ENCODE measurements around the gene COG6. TPM values are rescaled to one million over a fixed set of nuclear protein-coding genes. Genes with fewer than 3 reads are reported as not detected.

The COG6 gene
- total and polyA plus RNA-seq, 2 of the 13 experiments (the other 11 are each of a cell fraction or from before 2014, with no cell fraction given), result 23.5 to 26.1 TPM

GRCh38 chr13:39670445-39670844 is 15.0 kb downstream of the COG6 start:
- DNase-seq (ENCODE audit: low spot score) (no peak), FAIRE-seq (no peak), ATAC-seq (no peak)
- no peak overlapping the region for H3K27ac ChIP-seq (ENCODE audit: extremely low read length, insufficient read depth, low read length)
- CTCF ChIA-PET (ENCODE audit: low intra/inter-chr PET ratio, low total read pairs), result no interaction called here
- peaks cover 0 to 6% of the 10 kb centered on the region in 2 experiments; a peak in 2 of 5 replicates for H3K36me3 ChIP-seq (replicated peaks in 1 of 2; ENCODE audit: control insufficient read depth in 1 of 2, insufficient read depth in 2 of 2, low read length in 2 of 2)
- H3K79me2 ChIP-seq (ENCODE audit: insufficient read depth, low read length), result no peaks in the 10 kb centered on the region
- H2AFZ ChIP-seq (ENCODE audit: low read length), result no peak overlapping the region
- no peaks in the 10 kb centered on the region for H3K27me3 ChIP-seq (ENCODE audit: control insufficient read depth in 1 of 2, insufficient read depth in 2 of 2, low read length in 2 of 2)
- intact Hi-C loops (cut with micrococcal nuclease; ENCODE audit: unreplicated experiment) (no loop called here), in situ Hi-C loops (cut with HindIII; ENCODE audit: extremely low pct_ligation_motif_present, low pct_unique_long_range_greater_than_20kb) (loop anchor here (10.0 kb wide), 1 partner anchor 1014 kb away; no protein-coding TSS in a partner anchor)
- H3K9me3 ChIP-seq (ENCODE audit: low read length), result no peaks in the 10 kb centered on the region
- no peak overlapping the region for H3K4me2 ChIP-seq (ENCODE audit: low read depth, low read length)
- WGBS (ENCODE audit: low lambda C conversion rate), result 93% methylated on average over 2 of the region's 2 CpGs
- H3K4me1 ChIP-seq (ENCODE audit: insufficient read depth, low read length), result no peaks in the 10 kb centered on the region
- POLR2A ChIA-PET, result no interaction called here
- H4K20me1 ChIP-seq (ENCODE audit: insufficient read depth, low read length), result no peaks in the 10 kb centered on the region
- no peak overlapping the region for H3K4me3 ChIP-seq (replicated peaks in 1 of 3; ENCODE audit: insufficient read depth in 1 of 3, low read depth in 2 of 3, low read length in 3 of 3)
- no TSS peak for BruUV-seq (replicated peaks)
- H3K9ac ChIP-seq (ENCODE audit: insufficient read depth, low read depth, low read length), result no peak overlapping the region
- TF ChIP-seq GLI4 (CRISPR knock-in tag; IDR thresholded peaks at IDR 0.05; ENCODE audit: borderline replicate concordance) (no peak), GMEB1 (CRISPR knock-in tag; IDR thresholded peaks at IDR 0.05; ENCODE audit: borderline replicate concordance) (no peak), ZFYVE20 (CRISPR knock-in tag; IDR thresholded peaks at IDR 0.05; ENCODE audit: borderline replicate concordance, low read depth) (no peak), MATR3 (CRISPR knock-in tag; IDR thresholded peaks at IDR 0.05) (no peak), ZNF639 (CRISPR knock-in tag; conservative IDR thresholded peaks at IDR 0.05) (no peak), MYNN (CRISPR knock-in tag; IDR thresholded peaks at IDR 0.05; ENCODE audit: low read depth) (no peak), ZNF33B (CRISPR knock-in tag; IDR thresholded peaks at IDR 0.05) (no peak), KIAA2018 (CRISPR knock-in tag; IDR thresholded peaks at IDR 0.05; ENCODE audit: borderline replicate concordance) (no peak), ZNF17 (CRISPR knock-in tag; IDR thresholded peaks at IDR 0.05) (no peak), ZMAT3 (CRISPR knock-in tag; conservative IDR thresholded peaks at IDR 0.05) (no peak), SNAPC5 (CRISPR knock-in tag; IDR thresholded peaks at IDR 0.05; ENCODE audit: borderline replicate concordance) (no peak), ZNF724P (CRISPR knock-in tag; IDR thresholded peaks at IDR 0.05; ENCODE audit: borderline replicate concordance) (no peak), DNMT3B (CRISPR knock-in tag; conservative IDR thresholded peaks at IDR 0.05) (no peak)

All from HepG2 (cell line).